ENCODE data around the gene WDR64. TPM values are rescaled to one million over a fixed set of nuclear protein-coding genes. Genes with fewer than 3 reads are reported as not detected.

Gene WDR64
- total and polyA plus RNA-seq, 2 experiments from 2014 or later, result not detected

GRCh38 chr1:241823925-241824324 lies 171.8 kb downstream of the WDR64 start:
- TF ChIP-seq ZNF462 (CRISPR knock-in tag; IDR thresholded peaks at IDR 0.05), result no peak
- no peak for TF ChIP-seq STAT1 (IDR thresholded peaks at IDR 0.05; ENCODE audit: unreplicated experiment)
- no peak for TF ChIP-seq ZNF114 (CRISPR knock-in tag; IDR thresholded peaks at IDR 0.05)
- TF ChIP-seq REST (IDR thresholded peaks at IDR 0.05; ENCODE audit: unreplicated experiment), result no peak
- no peak for TF ChIP-seq CREB1 (CRISPR knock-in tag; IDR thresholded peaks at IDR 0.05; ENCODE audit: low read depth)
- no peak for TF ChIP-seq EZH2phosphoT487 (IDR thresholded peaks at IDR 0.05; ENCODE audit: unreplicated experiment)
- TF ChIP-seq NANOG (IDR thresholded peaks at IDR 0.05; ENCODE audit: borderline replicate concordance), result no peak
- no peak for TF ChIP-seq EZH2 (IDR thresholded peaks at IDR 0.05; ENCODE audit: low read depth, unreplicated experiment)
- no peak for TF ChIP-seq CTCF (conservative IDR thresholded peaks at IDR 0.05; ENCODE audit: low read depth in 2 of 2)
- TF ChIP-seq ETS1 (IDR thresholded peaks at IDR 0.05), result no peak
- TF ChIP-seq JUNB (IDR thresholded peaks at IDR 0.05; ENCODE audit: unreplicated experiment), result no peak
- no peaks in the 10 kb centered on the region for H3K9me3 Mint-ChIP-seq
- ATAC-seq, result no peak
- Histone ChIP-seq H3K4me1 (ENCODE audit: insufficient read depth) (no peaks in the 10 kb centered on the region), H4K20me1 (replicated peaks; ENCODE audit: insufficient read depth) (no peaks in the 10 kb centered on the region), H2AFZ (peak overlapping the region; percentile 56; the same call in 1 of the 2 replicates), H3K27ac (ENCODE audit: low read depth) (no peak overlapping the region), H3K79me2 (replicated peaks; ENCODE audit: insufficient read depth) (no peaks in the 10 kb centered on the region), H3F3A (replicated peaks; ENCODE audit: low read depth) (no peaks in the 10 kb centered on the region), H3K27me3 (ENCODE audit: insufficient read depth) (no peaks in the 10 kb centered on the region), H3K9me2 (ENCODE audit: insufficient read depth) (no peaks in the 10 kb centered on the region), H3K4me2 (no peak overlapping the region), H3K36me3 (ENCODE audit: insufficient read depth) (no peaks in the 10 kb centered on the region), H3K4me3 (no peak overlapping the region)
- peaks cover 3% of the 10 kb centered on the region; the same call in 1 of the 3 replicates for H3K4me1 Mint-ChIP-seq
- peaks cover 2% of the 10 kb centered on the region for H3K27me3 Mint-ChIP-seq (ENCODE audit: insufficient read depth, low read depth, poor library complexity)
- H3K27ac Mint-ChIP-seq, result no peak overlapping the region
- no peak overlapping the region for H3K4me3 Mint-ChIP-seq
- no peak for DNase-seq (ENCODE audit: low spot score)
- no peaks in the 10 kb centered on the region for H3K36me3 Mint-ChIP-seq (ENCODE audit: low read depth)
